Stimulated activated CD8-positive, alpha-beta memory T cell treated with anti-CD3 and anti-CD28 coated beads, Interleukin-12 subunit alpha, Interleukin-12 subunit beta, amount 100 ng/mL, for 1 hour (primary cell): ENCODE results near the gene KRTAP21-3.
"Not testable (repeated sequence)": the region's sequence is repeated elsewhere in the genome, so short reads cannot be mapped to it uniquely, and the experiment has no call there.

ENCODE experiments used
- DNase-seq: peaks from one replicate; pipeline ENCODE4 v3.0.0-alpha.2; 2020; ENCODE audit warnings: low read depth

The KRTAP21-3 gene, protein sequence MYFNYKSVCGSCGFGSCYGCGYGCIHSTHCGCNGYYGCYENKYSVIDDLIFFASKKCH

GRCh38 chr21:30718239-30718909 is at the start of gene KRTAP21-3:
Gene KRTAP21-3, minus strand, starts transcription at chr21:30718777. Its CDS starts 18 bp downstream, at chr21:30718759.
- DNase-seq, result no peak

GRCh38 chr21:30760776-30761175 is 42.2 kb upstream of the KRTAP21-3 start:
- no peak for DNase-seq

DNA sequence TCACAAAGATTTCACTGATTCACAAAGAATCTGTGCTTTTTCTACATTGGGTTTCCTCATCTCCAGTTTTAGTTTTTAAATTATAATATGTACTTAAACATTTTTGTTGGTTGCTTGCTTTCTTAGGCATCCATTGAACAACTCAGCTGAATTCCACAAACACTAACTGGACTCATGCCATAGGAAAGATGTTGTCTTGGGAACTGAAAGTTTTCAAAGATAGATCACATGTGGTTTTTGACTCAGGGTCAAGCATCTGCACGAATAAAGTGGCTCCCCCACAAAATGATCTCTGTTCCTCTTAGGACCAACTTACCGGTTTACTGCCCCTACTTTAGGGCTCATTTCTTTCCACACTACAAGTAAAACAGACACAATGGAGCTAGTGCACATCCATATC is 39.7 kb upstream of the KRTAP21-3 start:
- no peak for DNase-seq

DNA sequence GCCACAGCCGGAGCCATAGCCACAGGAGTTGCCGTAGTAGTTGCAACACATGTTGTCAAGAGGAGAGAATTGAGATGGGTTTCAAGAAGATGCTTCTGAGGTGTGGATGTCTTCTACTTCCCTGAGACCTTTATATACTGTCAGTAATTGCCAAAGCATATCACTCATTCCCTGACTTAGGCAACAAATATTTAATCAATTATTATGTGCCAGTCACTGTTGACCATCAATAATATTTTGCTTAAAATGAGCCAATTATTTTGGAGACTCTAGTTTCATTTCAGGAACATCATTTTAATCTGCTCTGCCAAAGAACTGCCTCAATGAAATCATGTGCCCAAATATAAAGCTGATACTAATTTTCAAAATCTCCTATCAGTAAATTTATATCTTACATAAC is 36.8 kb upstream of the KRTAP21-3 start, which contains the start of gene KRTAP21-1:
Gene KRTAP21-1, minus strand, starts transcription at position 101 of the 400 bp plus-strand sequence. Its CDS starts 50 bp downstream, at position 51.
- not testable (repeated sequence) for DNase-seq

DNA sequence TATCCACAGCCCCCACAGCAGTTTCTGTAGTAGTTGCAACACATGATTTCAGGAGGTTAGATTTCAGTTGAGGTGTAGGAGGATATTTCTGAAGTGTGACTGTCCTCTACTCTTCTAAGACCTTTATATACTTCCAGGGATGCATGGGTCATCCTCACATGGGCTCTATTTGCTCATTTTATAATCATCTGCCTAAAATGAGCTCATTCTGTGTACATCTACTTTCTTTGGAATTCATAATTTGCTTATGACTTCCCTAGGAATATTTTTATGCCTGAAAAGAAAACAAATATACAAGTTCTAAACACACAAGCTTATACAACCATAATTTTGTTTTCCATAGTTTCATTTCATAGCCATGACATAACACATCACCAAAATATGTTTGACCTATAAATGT is 28.6 kb upstream of the KRTAP21-3 start, which contains the start of gene KRTAP21-2:
Gene KRTAP21-2, minus strand, starts transcription at position 101 of the 400 bp plus-strand sequence. Its CDS starts 57 bp downstream, at position 44.
- DNase-seq, result no peak

GRCh38 chr21:30740462-30740861 is 21.9 kb upstream of the KRTAP21-3 start:
- DNase-seq, result no peak

GRCh38 chr21:30733026-30733425 is 14.4 kb upstream of the KRTAP21-3 start:
- DNase-seq, result no peak

DNA sequence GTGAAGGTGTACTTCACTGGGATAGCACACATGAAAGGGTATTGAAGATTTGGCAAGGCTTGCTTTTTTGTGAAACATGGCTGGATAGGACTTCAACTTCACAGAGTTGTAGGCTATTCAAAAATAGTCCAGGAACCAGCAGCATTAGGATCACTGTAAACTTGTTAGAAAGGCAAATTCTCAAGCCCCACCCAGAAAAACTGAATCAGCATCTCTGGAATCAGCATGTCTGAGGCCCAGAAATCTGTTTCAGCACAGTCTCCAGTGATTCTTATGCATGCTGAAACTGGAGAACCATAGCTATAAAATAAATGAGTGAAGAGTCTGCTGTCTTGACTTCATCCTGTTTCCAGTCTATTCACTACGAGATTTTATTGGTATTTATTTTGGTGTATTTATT is 8.1 kb upstream of the KRTAP21-3 start:
- no peak for DNase-seq

- DNase-seq, result no peak
These were observed 824 bp upstream of the KRTAP21-3 start for GRCh38 chr21:30719401-30719800.

GRCh38 chr21:30717105-30717504 is 1.5 kb downstream of the KRTAP21-3 start:
- no peak for DNase-seq

DNA sequence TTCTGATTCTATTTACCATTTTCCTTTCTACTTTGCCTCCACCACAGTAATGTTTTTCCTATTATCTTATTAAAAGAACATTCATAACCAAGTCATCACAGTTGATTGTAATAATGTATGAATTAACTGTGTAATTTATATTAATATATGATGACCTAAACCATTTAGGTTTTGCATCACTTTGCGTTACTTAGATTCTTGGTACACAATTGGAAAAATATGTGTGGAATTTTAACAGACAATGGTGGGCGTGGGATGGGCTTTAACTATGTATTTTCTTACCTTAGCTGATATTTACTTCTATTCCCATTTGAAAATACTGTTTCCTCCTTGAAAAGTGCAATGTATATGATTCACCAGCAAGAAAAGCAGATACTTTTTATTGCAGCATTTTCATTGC is 3.6 kb downstream of the KRTAP21-3 start:
- no peak for DNase-seq

DNA sequence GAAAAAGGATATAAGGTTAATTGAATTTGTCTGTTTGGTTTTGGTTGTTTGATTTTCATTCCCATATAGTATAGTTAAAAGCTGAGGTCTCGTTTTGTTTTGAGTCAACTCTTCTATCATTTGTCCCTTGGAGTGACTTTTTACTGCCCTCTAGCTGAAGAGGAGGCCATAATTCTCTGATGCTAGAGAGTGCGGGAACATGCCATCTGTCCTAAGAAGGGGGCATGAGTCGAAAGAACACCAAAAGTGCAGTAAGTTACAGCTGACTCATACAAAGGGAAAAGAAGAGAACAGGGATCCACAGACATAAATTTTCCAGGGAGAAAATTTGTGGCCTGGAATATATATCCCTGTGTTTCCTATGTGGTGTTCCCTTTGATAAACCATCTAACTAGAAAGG is 4.1 kb downstream of the KRTAP21-3 start:
- DNase-seq, result no peak

DNA sequence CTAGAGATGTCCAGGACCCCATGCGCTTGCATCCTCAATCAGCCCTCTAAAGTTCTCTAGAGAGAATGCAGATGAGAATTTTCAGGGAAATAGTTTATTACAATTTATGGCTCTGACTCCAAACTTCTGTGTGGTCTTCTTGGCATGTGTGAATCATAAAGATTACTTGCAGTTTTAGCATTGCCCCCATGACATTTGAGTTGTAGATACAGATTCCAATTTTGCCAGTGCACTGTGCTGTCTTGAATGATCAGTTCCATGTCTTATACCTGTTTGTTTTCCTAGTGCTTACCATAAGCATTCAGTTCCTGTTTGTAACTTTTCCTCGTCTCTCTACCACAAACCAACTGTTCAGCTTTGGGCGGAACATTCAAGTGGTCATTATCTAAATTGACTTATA is 4.8 kb downstream of the KRTAP21-3 start:
- no peak for DNase-seq

GRCh38 chr21:30710499-30710898 is 8.1 kb downstream of the KRTAP21-3 start:
- DNase-seq, result no peak

DNA sequence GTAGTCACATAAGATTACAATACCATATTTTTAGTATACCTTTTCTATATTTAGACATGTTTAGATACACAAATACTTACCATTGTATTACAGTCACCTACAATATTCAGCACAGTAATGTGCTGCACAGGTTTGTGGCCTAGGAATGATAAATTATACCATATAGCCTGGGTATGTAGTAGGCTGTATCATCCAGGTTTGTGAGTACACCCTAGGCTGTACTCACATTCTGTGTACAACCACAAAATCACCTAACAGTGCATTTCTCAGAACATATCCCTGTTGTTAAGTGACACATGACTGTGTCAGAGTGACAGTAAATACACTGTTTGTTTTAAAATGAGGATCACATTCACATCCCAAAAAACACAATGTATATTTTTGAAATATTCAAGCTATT is 11.2 kb downstream of the KRTAP21-3 start:
- DNase-seq, result no peak

DNA sequence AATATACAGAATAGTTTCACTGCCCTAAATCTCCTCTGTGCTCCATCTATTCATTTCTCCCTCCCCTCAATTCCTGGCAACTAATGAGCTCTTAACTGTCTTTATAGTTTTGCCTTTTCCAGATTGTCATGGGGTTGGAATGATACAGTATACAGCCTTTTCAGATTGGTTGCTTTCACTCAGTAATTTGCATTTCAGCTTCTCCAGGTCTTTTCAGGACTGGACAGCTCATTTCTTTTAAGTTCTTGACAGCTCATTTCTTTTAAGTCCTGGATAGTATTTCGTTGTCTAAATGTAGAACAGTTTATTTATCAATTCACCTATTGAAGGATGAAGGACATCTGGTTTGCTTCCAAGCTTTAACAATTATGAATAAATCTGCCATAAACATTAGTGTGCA is 22.6 kb downstream of the KRTAP21-3 start:
- DNase-seq, result no peak

- no peak for DNase-seq
These were observed 28.8 kb downstream of the KRTAP21-3 start for GRCh38 chr21:30689822-30690221.

- no peak for DNase-seq
These were observed 34.1 kb downstream of the KRTAP21-3 start for GRCh38 chr21:30684506-30684905.

- DNase-seq, result no peak
These were observed 38.0 kb downstream of the KRTAP21-3 start for GRCh38 chr21:30680586-30680985.

DNA sequence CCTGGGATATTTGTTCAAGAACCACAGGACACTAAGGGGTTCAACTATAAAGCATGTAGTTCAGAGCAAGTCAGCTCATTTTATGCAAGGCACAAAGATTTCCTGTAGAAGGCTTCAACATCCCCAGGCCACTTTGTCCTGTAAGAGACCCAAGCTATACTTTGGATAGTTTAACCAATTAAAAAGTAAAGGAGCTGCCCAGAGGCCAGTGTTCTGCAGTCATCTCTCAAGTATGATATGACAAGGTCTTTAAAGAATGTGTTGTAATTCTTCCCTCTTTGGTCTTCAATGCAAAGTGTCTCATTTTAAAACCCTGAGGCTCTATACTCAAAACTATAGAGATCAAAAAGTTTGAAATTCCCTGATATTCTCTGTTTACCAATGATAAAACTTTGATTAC is 41.8 kb downstream of the KRTAP21-3 start:
- DNase-seq, result no peak

GRCh38 chr21:30674312-30674711 is 44.3 kb downstream of the KRTAP21-3 start:
- no peak for DNase-seq

DNA sequence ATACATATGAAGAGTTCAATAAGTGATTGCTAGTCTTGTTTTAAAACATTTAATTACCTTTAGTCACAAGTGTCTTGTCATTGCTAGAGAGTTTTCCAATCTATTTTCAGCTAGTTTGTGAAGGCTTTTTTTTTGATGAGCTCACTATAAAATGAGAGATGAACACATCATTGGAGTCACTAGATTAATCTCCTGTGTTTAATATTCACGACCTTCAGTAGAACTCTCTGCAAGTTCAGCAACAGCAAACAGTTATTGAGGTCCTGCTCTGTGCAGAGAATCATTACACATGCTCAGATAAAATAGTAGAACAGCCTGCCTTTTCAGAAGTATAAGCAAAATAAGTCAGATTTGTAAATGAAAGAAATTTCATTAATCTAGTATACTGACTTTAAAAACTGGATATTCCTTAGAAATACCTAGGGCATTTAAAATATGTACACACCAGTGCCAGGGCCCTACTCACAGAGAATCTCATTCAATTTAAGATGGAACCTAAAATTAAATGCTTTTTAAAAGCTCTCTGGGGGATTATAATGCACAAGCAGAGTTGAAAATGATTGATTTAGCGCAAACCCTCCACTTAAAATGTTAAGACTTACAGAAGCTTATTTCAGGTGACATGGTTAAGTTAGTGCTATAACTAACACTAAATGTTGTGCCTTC is 45.5 kb downstream of the KRTAP21-3 start:
- no peak for DNase-seq

- no peak for DNase-seq
These were observed 49.8 kb downstream of the KRTAP21-3 start for GRCh38 chr21:30668776-30669175.
